Measurements from ENCODE around the gene IGF1R.

- TF ChIP-seq CTCF (IDR thresholded peaks at IDR 0.05) (peak in 2 of 6 experiments; percentile 18 to 36), POLR2A (IDR thresholded peaks at IDR 0.05) (no peak)
These were observed 1.4 kb downstream of the IGF1R start for GRCh38 chr15:98649472-98650416.
